Measurements from ENCODE around the gene ADI1. TPM values are rescaled to one million over a fixed set of nuclear protein-coding genes. Genes with fewer than 3 reads are reported as not detected.

The ADI1 gene
- total and polyA plus RNA-seq, 10 of the 15 experiments (the other 5 are each of a cell fraction or from before 2014, with no cell fraction given) = 4.4 to 78.7 (median 17.2) TPM

DNA sequence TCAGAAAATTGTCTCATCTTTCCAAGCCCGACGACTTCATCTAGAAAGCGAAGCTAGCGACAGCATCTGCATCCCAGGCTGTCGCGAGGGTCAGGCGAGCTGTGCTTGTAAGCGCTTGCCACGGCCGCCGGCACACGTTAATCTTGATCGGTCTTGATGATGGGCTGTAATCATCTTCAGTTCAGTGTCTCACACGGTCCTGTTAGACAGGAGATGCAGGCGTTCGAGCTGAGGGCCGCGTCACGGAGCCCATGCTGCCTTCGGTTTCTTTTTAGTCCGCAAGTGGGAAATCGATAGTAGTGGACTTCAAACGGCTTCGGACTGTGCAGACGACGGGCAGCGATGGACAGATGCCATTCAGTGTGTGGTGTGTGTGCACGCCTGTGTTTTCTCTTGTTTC, 43.6 kb downstream of the ADI1 start:
- FAIRE-seq = no peak

More for the DNA sequence above, 43.6 kb downstream of the ADI1 start:
- no peaks in the 10 kb centered on the region for H3K9me3 ChIP-seq (replicated peaks; ENCODE audit: control insufficient read depth, insufficient read depth, low read length)
- no peaks in the 10 kb centered on the region for H3K27me3 ChIP-seq (replicated peaks in 1 of 2; ENCODE audit: control insufficient read depth in 2 of 2, insufficient read depth in 2 of 2, low read length in 1 of 2)
- H3K27ac ChIP-seq (ENCODE audit: control insufficient read depth, insufficient read depth) = no peak overlapping the region
- POLR2A ChIA-PET = no interaction called here
- in situ Hi-C loops (cut with MboI) = no loop called here
- ATAC-seq (no peak), DNase-seq (ENCODE audit: low read depth, low spot score) (no peak)
- 98% methylated on average over 26 of the region's 28 CpGs for WGBS (ENCODE audit: insufficient coverage, insufficient replicate concordance, low lambda C conversion rate, missing lambda C conversion rate)
- CTCF ChIA-PET = no interaction called here
- no TSS peak for BruUV-seq (replicated peaks)
- intact Hi-C loops (cut with micrococcal nuclease; ENCODE audit: unreplicated experiment) = no loop called here
- RAD21 ChIA-PET (ENCODE audit: unreplicated experiment) = no interaction called here
- no peak overlapping the region for H3K9ac ChIP-seq (ENCODE audit: control insufficient read depth, insufficient read depth, low read length)
- no peak overlapping the region for H3K4me3 ChIP-seq
- H3K4me1 ChIP-seq (ENCODE audit: control insufficient read depth, insufficient read depth, low read length) = peaks cover 9% of the 10 kb centered on the region
- H4K20me1 ChIP-seq (ENCODE audit: control insufficient read depth, insufficient read depth) = no peaks in the 10 kb centered on the region
- no peak overlapping the region for H2AFZ ChIP-seq (ENCODE audit: control insufficient read depth, low read depth, low read length)
- no peaks in the 10 kb centered on the region for H3K79me2 ChIP-seq (ENCODE audit: control insufficient read depth, insufficient read depth, low read length)
- H3K4me2 ChIP-seq (ENCODE audit: control insufficient read depth, insufficient read depth) = no peak overlapping the region
- SMC1A ChIA-PET (ENCODE audit: uncharacterized antibody, unreplicated experiment) = no interaction called here
- H3K36me3 ChIP-seq (ENCODE audit: control insufficient read depth in 2 of 2, insufficient read depth in 2 of 2, low read length in 1 of 2) = peaks cover 6% of the 10 kb centered on the region in 2 experiments; a peak in 3 of 4 replicates
- TF ChIP-seq CHD2 (IDR thresholded peaks at IDR 0.05; ENCODE audit: borderline replicate concordance, low read depth, low read length) (no peak), TBL1XR1 (IDR thresholded peaks at IDR 0.05; ENCODE audit: low read depth, low read length) (no peak), PKNOX1 (IDR thresholded peaks at IDR 0.05) (no peak), IRF5 (IDR thresholded peaks at IDR 0.05; ENCODE audit: borderline replicate concordance) (no peak), PAX8 (IDR thresholded peaks at IDR 0.05) (no peak), RELA (IDR thresholded peaks at IDR 0.05; ENCODE audit: borderline replicate concordance, partially characterized antibody) (no peak), CEBPB (IDR thresholded peaks at IDR 0.05; ENCODE audit: borderline replicate concordance in 1 of 2, low read depth in 2 of 2, low read length in 2 of 2) (no peak)
- TF ChIP-seq, protein P1, sequence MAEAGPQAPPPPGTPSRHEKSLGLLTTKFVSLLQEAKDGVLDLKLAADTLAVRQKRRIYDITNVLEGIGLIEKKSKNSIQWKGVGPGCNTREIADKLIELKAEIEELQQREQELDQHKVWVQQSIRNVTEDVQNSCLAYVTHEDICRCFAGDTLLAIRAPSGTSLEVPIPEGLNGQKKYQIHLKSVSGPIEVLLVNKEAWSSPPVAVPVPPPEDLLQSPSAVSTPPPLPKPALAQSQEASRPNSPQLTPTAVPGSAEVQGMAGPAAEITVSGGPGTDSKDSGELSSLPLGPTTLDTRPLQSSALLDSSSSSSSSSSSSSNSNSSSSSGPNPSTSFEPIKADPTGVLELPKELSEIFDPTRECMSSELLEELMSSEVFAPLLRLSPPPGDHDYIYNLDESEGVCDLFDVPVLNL (IDR thresholded peaks at IDR 0.05; ENCODE audit: low read depth, low read length) = no peak
